Mucosa of stomach (tissue), 1 donor: ENCODE measurements around the gene MAS1.

Source experiments
- H3K27me3 ChIP-seq: one replicate; pipeline ENCODE4 v1.7.0; 2013; ENCODE audit warnings: mild to moderate bottlenecking, low read length; ENCODE audit not compliant: control insufficient read depth, insufficient read depth
- H3K36me3 ChIP-seq: one replicate; pipeline ENCODE4 v1.7.0; 2013; ENCODE audit warnings: low read length; ENCODE audit not compliant: control insufficient read depth, insufficient read depth
- H3K4me1 ChIP-seq: one replicate; pipeline ENCODE4 v1.7.0; 2013; ENCODE audit warnings: mild to moderate bottlenecking, low read length; ENCODE audit not compliant: control insufficient read depth, insufficient read depth
- H3K4me3 ChIP-seq: one replicate; pipeline ENCODE4 v1.7.0; 2013; ENCODE audit warnings: low read length
- H3K9ac ChIP-seq: one replicate; pipeline ENCODE4 v1.7.0; 2013; ENCODE audit warnings: mild to moderate bottlenecking, low read length, moderate library complexity
- H3K9me3 ChIP-seq: one replicate; pipeline ENCODE4 v1.7.0; 2013; ENCODE audit warnings: mild to moderate bottlenecking, low read length, moderate library complexity; ENCODE audit not compliant: control insufficient read depth
- donor health status: Pancreatic carcinoma.

The MAS1 gene

DNA sequence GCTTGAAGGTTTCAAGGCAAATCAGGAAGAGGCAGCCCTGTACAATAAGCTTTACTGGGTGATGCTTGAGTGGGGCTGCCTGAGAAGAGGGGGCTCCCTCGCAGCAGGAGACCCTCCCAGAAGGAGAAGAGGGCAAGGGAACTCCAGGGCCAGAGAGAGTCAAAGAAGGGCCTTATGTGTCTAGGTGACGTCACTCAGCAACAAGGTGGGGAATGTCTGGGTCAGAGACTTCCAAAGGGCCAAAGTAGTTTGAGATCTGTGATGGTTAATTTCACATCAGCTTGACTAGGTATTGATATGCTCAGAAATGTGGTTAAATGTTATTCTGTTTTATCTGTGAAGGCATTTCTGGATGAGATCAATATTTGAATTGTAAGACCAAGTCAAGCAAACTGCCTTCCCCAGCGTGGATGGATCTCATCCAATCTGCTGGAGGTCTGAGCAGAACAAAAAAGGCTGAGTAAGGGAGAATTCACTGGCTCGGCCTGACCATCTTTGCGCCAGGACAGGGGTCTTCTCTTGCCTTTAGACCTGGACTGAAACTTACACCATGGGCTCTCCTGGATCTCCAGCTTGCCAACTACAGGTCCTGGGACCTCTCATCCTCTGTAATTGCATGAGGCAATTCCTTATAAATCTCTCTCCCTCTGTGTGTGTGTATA, 35.9 kb downstream of the MAS1 start:
- H3K27me3 ChIP-seq = no peaks in the 10 kb centered on the region
- no peaks in the 10 kb centered on the region for H3K4me1 ChIP-seq
- H3K9me3 ChIP-seq = no peaks in the 10 kb centered on the region
- H3K9ac ChIP-seq = no peak overlapping the region
- H3K36me3 ChIP-seq = no peaks in the 10 kb centered on the region
- H3K4me3 ChIP-seq = no peak overlapping the region

- no peak overlapping the region for H3K4me3 ChIP-seq
- no peaks in the 10 kb centered on the region for H3K9me3 ChIP-seq
- no peaks in the 10 kb centered on the region for H3K4me1 ChIP-seq
- H3K9ac ChIP-seq = no peak overlapping the region
- no peaks in the 10 kb centered on the region for H3K27me3 ChIP-seq
- no peaks in the 10 kb centered on the region for H3K36me3 ChIP-seq
Observed at GRCh38 chr6:159929819-159930218, 39.0 kb downstream of the MAS1 start.

GRCh38 chr6:159931112-159931511, 40.3 kb downstream of the MAS1 start:
- H3K4me1 ChIP-seq = no peaks in the 10 kb centered on the region
- H3K9me3 ChIP-seq = no peaks in the 10 kb centered on the region
- no peaks in the 10 kb centered on the region for H3K27me3 ChIP-seq
- H3K36me3 ChIP-seq = no peaks in the 10 kb centered on the region
- H3K9ac ChIP-seq = no peak overlapping the region
- H3K4me3 ChIP-seq = no peak overlapping the region

DNA sequence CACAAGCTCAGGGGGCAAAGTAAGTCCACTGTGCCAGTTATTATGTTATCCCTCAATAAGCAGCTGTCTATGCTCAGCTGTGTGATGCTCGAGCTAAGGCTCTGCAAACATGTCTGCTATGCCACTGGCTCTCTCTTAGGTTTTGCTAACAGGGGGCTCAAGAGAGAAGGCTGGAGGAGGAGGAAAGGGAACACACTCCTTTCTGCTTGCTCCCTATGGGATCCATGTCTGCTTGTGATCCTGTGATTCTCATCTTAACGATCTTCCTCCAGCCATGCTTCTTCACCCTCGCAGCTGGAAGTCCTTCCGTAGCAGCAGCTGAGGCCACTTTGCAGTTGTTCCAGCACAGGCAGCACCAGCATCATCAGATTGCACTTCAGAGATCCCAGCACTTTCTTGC, 41.1 kb downstream of the MAS1 start:
- H3K9me3 ChIP-seq = no peaks in the 10 kb centered on the region
- H3K36me3 ChIP-seq = no peaks in the 10 kb centered on the region
- H3K9ac ChIP-seq = no peak overlapping the region
- H3K4me3 ChIP-seq = no peak overlapping the region
- H3K27me3 ChIP-seq = no peaks in the 10 kb centered on the region
- H3K4me1 ChIP-seq = no peaks in the 10 kb centered on the region

- H3K4me3 ChIP-seq = no peak overlapping the region
- H3K9ac ChIP-seq = no peak overlapping the region
- H3K4me1 ChIP-seq = no peaks in the 10 kb centered on the region
- H3K36me3 ChIP-seq = no peaks in the 10 kb centered on the region
- no peaks in the 10 kb centered on the region for H3K9me3 ChIP-seq
- H3K27me3 ChIP-seq = no peaks in the 10 kb centered on the region
Observed at GRCh38 chr6:159933077-159933476, 42.3 kb downstream of the MAS1 start.

- no peaks in the 10 kb centered on the region for H3K4me1 ChIP-seq
- H3K36me3 ChIP-seq = no peaks in the 10 kb centered on the region
- no peaks in the 10 kb centered on the region for H3K27me3 ChIP-seq
- no peak overlapping the region for H3K9ac ChIP-seq
- H3K4me3 ChIP-seq = no peak overlapping the region
- H3K9me3 ChIP-seq = no peaks in the 10 kb centered on the region
Observed at GRCh38 chr6:159934181-159934580, 43.4 kb downstream of the MAS1 start.

GRCh38 chr6:159935065-159935464, 44.3 kb downstream of the MAS1 start:
- H3K4me3 ChIP-seq = no peak overlapping the region
- H3K9me3 ChIP-seq = no peaks in the 10 kb centered on the region
- H3K4me1 ChIP-seq = peaks cover 8% of the 10 kb centered on the region
- H3K36me3 ChIP-seq = no peaks in the 10 kb centered on the region
- no peaks in the 10 kb centered on the region for H3K27me3 ChIP-seq
- no peak overlapping the region for H3K9ac ChIP-seq

DNA sequence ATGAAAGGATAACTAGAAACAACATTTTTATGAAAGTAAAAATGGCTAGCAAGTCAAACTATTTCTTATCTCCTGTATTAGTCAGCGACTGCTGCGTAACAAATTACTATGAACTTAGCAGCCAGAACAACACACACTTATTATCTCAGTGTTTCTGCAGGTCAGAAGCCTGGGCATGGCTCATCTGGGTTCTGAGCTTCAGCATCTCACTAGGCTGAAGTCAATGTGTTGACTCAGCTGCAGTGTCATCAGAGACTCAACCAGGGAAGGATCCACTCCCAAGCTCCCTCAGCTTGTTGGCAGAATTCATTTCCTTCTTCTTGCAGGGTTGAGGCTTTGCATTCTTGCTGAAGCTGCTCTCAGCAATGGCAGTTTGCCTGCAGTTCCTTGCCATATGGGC, 44.8 kb downstream of the MAS1 start:
- H3K4me1 ChIP-seq = peaks cover 9% of the 10 kb centered on the region
- H3K9me3 ChIP-seq = no peaks in the 10 kb centered on the region
- H3K27me3 ChIP-seq = no peaks in the 10 kb centered on the region
- no peaks in the 10 kb centered on the region for H3K36me3 ChIP-seq
- H3K9ac ChIP-seq = no peak overlapping the region
- no peak overlapping the region for H3K4me3 ChIP-seq

- Histone ChIP-seq H3K9me3 (peaks cover 6% of the 10 kb centered on the region), H3K4me1 (peaks cover 18% of the 10 kb centered on the region), H3K9ac (no peak overlapping the region), H3K27me3 (no peaks in the 10 kb centered on the region), H3K4me3 (no peak overlapping the region), H3K36me3 (no peaks in the 10 kb centered on the region)
Observed at GRCh38 chr6:159939591-159940016, 48.8 kb downstream of the MAS1 start.
